SIG-M5 treated with dmso at 0.1 percent for 504 hours (cell line): ENCODE data around the gene APOM.
A peak's percentile ranks its signal among the peaks of the same experiment; 100 is the strongest.

Source experiments
- DNase-seq: peaks from one replicate; lab custom pipeline; 2025; ENCODE audit not compliant: unreplicated experiment; lab: John Stamatoyannopoulos, UW

APOM gene

DNA sequence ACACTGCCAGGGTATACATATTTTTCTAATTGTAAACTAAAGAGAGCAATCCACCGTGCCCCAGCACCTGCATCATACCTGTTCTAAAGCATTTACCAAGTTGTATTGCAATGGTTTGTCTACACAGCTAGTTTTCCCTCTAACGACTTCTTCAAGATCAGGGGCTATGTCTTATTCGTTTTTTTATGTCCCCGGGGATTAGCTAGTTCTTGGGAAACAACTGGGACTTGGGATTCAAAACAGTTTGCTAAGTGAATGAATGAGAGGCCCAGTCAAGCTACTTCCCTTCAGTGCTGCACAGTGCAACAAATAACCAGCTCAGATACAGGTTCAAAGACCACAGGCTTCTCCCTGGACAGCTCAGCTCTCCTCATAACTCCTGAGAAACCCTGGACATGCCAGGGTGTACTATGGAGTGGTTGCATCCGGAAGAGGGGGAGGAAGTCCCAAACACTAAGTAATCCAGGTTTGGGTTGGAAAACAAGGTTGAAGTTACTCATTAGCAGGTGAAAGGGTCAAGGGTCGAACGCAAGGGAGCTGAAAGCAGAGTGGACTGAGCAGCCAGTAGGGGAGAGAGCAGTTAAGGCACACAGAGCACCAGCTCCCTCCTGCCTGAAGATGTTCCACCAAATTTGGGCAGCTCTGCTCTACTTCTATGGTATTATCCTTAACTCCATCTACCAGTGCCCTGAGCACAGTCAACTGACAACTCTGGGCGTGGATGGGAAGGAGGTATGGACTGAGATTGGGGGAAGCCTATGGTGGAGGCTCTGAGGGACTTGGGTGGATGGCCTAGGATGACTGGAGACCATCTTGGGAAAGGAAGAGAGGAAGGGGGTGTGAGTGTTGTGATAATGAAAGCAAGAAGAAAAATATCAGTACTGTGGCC lies at the start of gene APOM:
Gene APOM, plus strand, starts transcription at position 546 of the 889 bp plus-strand sequence. Its CDS starts 73 bp downstream, at position 619.
- no peak for DNase-seq

GRCh38 chr6:31607317-31607716 lies 48.4 kb upstream of the APOM start:
- no peak for DNase-seq

GRCh38 chr6:31609519-31610406 lies 45.9 kb upstream of the APOM start:
- DNase-seq = no peak

- peak; percentile 54 for DNase-seq
Observed at GRCh38 chr6:31610968-31611367, 44.7 kb upstream of the APOM start.

DNA sequence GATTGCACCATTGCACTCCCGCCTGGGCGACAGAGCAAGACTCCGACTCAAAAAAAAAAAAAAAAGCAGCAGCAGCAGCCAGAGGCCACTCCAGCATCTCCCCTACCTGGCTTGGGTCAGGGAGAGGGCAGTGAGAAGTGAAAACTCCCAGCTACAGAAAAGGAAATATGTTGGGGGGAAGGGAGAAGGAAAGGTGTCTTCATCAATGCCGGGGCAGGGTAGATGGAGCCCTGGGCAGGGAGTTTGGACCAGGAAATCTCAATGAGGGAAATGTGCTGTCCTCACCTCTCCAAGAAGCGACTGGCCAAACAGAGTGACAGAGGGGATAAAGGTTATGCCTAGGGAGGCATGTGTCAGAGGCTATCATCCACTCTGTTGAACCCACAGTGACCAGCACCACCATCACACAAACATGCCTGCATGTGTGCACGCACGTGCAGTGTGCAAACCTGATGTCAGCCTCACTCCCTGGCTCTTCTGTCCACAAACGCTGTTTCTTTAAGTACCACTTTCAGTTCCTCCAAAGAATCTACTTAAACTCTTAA lies 41.5 kb upstream of the APOM start:
- DNase-seq = peak; percentile 73

GRCh38 chr6:31614684-31615578 lies 40.8 kb upstream of the APOM start, which contains the start of gene AIF1:
AIF1 (plus strand) TSS chr6:31615234; CDS start chr6:31615330, 96 bp downstream.
- peak; percentile 61 for DNase-seq

- peak; percentile 92 for DNase-seq
Observed at GRCh38 chr6:31615748-31616147, 39.9 kb upstream of the APOM start.

DNA sequence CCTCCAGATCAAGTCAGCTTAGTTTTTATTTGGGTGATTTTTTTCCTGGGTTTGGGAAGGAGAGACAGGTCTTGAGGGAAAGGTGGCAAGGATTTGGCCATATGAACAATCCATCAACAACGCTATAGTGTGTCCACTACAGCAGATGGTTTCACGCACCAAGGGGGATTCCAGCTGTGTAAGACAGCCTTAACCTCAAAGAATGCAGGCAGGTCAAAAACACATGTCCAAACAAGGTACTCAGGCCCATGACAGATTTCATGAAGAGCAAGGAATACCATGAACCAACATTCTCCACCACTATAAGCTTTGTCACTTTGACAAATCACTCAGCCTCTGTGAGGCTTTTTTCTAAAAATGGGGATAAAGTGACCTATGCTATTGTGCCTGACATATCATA lies 38.7 kb upstream of the APOM start:
- DNase-seq = no peak

DNA sequence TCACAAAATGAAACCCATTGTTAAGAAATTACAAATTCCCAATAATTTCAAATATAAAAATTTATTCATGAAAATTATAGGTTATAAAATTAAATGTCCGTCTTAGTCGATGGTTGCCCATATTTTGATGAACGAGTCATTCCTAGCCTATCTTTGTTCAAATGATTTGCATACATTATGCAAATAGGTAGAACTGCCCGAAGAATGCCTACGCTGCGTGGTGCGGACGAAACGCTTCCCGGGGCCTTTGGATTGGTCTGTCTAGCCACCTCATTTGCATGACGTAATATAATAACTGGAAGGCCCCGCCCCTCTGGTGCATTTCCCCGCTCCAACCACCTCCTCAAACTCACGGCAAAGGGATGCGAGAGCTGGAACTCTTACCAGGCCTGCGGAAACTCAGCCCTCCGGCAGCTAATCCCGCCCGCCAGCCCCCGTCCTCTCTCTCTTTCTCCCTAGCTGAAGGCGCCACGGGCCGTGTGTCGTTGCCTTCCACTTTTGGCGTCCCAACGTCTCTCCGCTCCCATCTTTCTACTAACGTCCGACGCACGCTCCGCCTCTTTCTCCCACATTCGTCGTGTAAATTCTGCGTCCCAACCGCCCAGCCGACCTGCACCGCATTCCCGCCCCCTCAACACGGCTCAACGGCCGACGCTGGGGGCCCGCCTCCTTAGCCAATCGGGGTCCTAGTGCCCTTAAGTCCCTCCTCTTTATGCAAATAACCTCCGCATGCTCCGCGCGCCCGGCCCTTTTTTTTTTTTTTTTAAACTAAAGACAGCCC lies 35.7 kb upstream of the APOM start:
- DNase-seq = peak; percentile 98

- peak; percentile 71 for DNase-seq
Observed at GRCh38 chr6:31620586-31621319, 34.9 kb upstream of the APOM start, which contains the start of gene PRRC2A. PRRC2A (plus strand) TSS chr6:31620715; CDS start chr6:31622790, 2,075 bp downstream.

DNA sequence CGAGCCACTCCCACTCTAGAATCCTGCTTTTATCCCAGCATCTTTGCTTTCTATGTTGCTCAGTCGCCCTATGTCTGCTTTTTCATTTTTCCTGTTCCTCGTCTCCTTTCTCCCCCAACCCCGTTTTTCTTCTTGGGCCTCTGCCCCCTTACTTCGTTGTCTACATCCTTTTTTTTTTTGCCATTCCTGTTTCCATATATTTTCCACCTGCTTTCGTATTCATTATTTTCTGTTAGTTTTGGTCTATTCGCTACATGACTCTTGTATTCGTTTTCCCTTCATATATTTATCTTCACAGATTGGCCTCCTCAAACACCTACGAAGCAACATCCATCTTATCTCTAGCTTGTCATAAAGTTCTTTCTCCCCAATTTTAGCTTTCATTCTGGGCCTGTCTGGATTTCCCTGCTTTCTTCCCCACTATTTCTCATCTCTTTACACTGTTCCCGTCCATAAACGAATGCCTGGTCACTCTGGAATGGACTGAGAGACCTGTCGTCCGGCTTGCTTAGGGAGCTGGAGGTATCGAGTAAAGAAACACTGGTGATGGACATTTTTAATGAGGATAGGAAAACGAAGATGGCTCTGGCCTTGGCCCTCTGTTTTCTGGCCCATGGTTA lies 34.3 kb upstream of the APOM start:
- no peak for DNase-seq

- DNase-seq = no peak
Observed at GRCh38 chr6:31621991-31622390, 33.7 kb upstream of the APOM start.

DNA sequence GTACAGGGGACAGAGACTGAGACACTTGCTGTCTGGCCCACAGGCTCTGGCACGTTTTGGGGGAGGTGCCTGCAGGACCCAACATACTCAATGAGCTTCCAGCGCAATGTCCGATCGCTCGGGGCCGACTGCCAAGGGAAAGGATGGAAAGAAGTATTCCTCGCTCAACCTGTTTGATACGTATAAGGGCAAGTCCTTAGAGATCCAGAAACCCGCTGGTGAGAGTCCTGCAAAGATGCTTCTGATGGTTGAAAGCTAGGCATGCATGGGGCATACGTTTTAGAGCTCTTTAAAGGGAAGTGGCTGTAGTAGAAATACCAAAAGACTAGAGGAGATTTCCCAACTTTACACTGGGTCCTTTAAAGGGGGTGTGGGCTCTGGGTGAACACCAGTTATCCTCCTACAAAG lies 33.0 kb upstream of the APOM start:
- DNase-seq = peak; percentile 89

GRCh38 chr6:31624070-31624469 lies 31.6 kb upstream of the APOM start:
- no peak for DNase-seq

- DNase-seq = no peak
Observed at GRCh38 chr6:31626952-31627351, 28.7 kb upstream of the APOM start.

DNA sequence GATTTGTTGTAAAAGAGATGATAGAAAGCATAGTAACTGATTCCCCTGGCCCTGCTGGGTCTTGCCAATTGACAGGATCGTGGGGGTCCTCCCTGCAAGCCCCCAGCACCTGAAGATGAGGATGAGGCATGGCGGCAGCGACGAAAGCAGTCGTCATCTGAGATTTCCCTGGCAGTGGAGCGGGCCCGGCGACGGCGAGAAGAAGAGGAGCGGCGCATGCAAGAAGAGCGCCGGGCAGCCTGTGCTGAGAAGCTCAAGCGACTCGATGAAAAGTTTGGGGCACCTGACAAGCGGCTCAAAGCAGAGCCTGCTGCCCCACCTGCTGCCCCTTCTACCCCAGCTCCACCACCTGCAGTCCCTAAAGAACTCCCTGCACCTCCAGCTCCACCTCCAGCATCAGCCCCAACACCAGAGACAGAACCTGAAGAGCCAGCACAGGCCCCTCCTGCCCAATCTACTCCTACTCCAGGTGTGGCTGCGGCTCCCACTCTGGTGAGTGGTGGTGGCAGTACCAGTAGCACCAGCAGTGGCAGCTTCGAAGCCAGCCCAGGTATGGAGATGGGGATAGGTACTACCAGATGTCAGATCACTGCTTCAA lies 27.9 kb upstream of the APOM start:
- no peak for DNase-seq

GRCh38 chr6:31629014-31629413 lies 26.7 kb upstream of the APOM start:
- DNase-seq = no peak
